Measurements from ENCODE around the gene CEP83. TPM values are rescaled to one million over a fixed set of nuclear protein-coding genes. Genes with fewer than 3 reads are reported as not detected.

CEP83 gene
- total RNA-seq, 2 experiments from 2014 or later, result 12.8 to 15.0 TPM

GRCh38 chr12:94308612-94309011 is 151.1 kb downstream of the CEP83 start:
- Mint-ChIP-seq H3K27ac (no peak overlapping the region), H3K4me3 (no peak overlapping the region), H3K4me1 (peaks cover 41% of the 10 kb centered on the region), H3K9me3 (no peaks in the 10 kb centered on the region), H3K27me3 (no peaks in the 10 kb centered on the region), H3K36me3 (ENCODE audit: low read depth) (peaks cover 65% of the 10 kb centered on the region)
- POLR2A ChIA-PET, result no interaction called here
- CTCF ChIA-PET, result no interaction called here
- no peak for DNase-seq

DNA sequence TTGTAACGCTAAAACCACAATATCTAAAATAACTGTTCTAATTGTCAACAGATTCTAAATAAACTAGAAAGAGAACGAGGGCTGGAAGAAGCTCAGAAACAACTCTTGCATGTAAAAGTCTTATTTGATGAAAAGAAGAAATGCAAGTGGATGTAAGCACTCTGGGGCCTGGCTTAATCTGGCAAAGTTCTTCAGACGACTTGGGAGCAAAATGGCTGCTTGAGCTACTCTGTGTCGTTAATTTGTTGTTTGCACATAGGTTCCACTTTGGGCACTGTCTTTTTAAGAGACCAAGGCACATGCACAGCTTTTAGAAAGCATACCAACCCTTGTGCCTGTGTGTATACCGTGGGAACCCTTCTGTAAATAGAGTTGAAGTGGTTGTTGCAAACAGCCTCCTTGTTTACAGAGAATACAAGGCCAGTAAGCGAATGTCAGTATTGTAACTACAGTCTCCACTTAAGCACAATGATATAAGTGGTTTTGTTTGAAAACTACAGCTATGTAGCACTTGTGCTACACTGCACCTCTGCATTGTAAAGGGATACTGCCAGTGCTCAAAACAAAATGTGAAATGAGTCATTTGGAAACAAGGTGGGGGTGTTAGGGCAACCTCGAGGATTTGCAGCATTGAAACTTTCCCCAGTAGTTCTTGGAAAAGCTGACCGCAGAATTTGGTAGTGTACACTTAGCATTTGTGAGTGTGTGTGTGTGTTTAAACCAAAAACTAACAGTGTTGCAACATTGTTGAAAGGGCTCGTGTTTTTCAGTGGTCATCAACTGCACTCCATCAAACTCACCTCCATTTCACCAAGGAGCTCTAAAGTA is 154.3 kb downstream of the CEP83 start:
- peak overlapping the region; percentile 12 for H3K4me3 Mint-ChIP-seq
- H3K9me3 Mint-ChIP-seq, result no peaks in the 10 kb centered on the region
- CTCF ChIA-PET, result interaction anchor here (0.7 to 1.7 kb wide), 3 partner anchors 156 to 314 kb away, joined by 3 to 6 read pairs (median 4); no protein-coding TSS in a partner anchor
- peaks cover 53% of the 10 kb centered on the region for H3K4me1 Mint-ChIP-seq
- peak; percentile 76 for DNase-seq
- POLR2A ChIA-PET, result interaction anchor here (0.6 to 3.2 kb wide), 22 partner anchors 9 to 1169 kb away, joined by 3 to 24 read pairs (median 3); partner anchors contain the start of genes METAP2 and PLXNC1
- no peaks in the 10 kb centered on the region for H3K27me3 Mint-ChIP-seq
- peaks cover 81% of the 10 kb centered on the region for H3K36me3 Mint-ChIP-seq (ENCODE audit: low read depth)
- H3K27ac Mint-ChIP-seq, result peak overlapping the region; percentile 73

DNA sequence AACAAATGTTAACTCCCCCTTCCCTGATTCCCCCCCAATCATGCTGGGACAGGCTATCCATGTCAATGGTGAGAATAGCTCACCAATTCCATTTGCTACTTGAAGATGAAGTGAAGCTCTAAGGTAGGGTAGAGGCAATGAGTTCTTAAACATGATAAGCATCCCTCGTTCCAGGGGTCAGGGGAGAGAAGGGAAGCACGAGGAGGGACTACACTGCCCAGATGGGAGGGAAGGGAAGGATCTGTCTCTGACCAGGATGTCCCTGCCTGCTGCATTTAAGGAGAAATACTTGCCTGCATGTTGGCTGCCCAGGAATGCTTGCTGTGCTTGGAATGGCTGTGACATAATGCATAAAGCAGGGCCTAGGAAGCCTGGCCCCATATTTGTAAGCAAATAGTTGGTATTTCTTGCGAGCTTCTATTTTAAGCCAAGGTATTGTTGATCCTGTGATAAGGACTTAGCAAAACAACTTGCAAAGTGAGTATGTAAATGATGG is 155.1 kb downstream of the CEP83 start:
- peaks cover 52% of the 10 kb centered on the region for H3K4me1 Mint-ChIP-seq
- H3K4me3 Mint-ChIP-seq, result peak overlapping the region; percentile 37
- peaks cover 85% of the 10 kb centered on the region for H3K36me3 Mint-ChIP-seq (ENCODE audit: low read depth)
- no peak for DNase-seq
- CTCF ChIA-PET, result interaction anchor here (1.2 to 1.7 kb wide), 2 partner anchors 155 to 202 kb away, joined by 4 to 6 read pairs; no protein-coding TSS in a partner anchor
- H3K27ac Mint-ChIP-seq, result peak overlapping the region; percentile 73
- no peaks in the 10 kb centered on the region for H3K9me3 Mint-ChIP-seq
- no peaks in the 10 kb centered on the region for H3K27me3 Mint-ChIP-seq
- POLR2A ChIA-PET, result interaction anchor here (0.7 to 3.2 kb wide), 15 partner anchors 14 to 1169 kb away, joined by 3 to 24 read pairs (median 3); partner anchors contain the start of genes METAP2 and PLXNC1

GRCh38 chr12:94304012-94304411 is 155.7 kb downstream of the CEP83 start:
- DNase-seq, result no peak
- Mint-ChIP-seq H3K4me3 (no peak overlapping the region), H3K27me3 (no peaks in the 10 kb centered on the region), H3K27ac (no peak overlapping the region), H3K4me1 (peaks cover 48% of the 10 kb centered on the region), H3K9me3 (no peaks in the 10 kb centered on the region), H3K36me3 (ENCODE audit: low read depth) (peaks cover 84% of the 10 kb centered on the region)
- POLR2A ChIA-PET, result interaction anchor here (0.7 to 3.2 kb wide), 5 partner anchors 21 to 155 kb away, joined by 3 to 24 read pairs (median 14); partner anchors contain the start of gene PLXNC1
- CTCF ChIA-PET, result interaction anchor here (0.6 to 0.8 kb wide), 3 partner anchors 51 to 137 kb away, joined by 3 to 4 read pairs (median 3); no protein-coding TSS in a partner anchor

DNA sequence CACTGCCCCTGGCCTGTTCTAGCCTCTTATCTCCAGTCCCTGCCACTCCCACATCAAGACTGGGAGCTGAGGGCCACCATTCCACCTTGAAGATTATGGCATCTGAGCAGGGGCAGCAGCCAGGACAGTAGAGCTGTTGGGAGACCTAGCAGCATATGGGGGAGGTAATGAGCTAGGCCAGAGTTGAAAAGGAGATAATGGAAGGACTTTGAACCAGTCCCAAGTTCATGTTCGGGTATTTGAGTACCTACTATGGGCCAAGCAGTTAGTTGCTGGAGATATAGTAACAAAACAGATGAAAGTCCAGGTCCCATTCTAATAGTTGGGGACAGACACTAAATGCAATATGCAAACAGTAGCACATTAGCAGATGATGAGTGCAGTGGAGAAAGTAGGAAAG is 159.8 kb downstream of the CEP83 start:
- Mint-ChIP-seq H3K9me3 (no peaks in the 10 kb centered on the region), H3K4me3 (no peak overlapping the region), H3K27me3 (no peaks in the 10 kb centered on the region), H3K4me1 (peaks cover 24% of the 10 kb centered on the region), H3K27ac (no peak overlapping the region), H3K36me3 (ENCODE audit: low read depth) (peaks cover 84% of the 10 kb centered on the region)
- no peak for DNase-seq
- ChIA-PET CTCF (no interaction called here), POLR2A (no interaction called here)

DNA sequence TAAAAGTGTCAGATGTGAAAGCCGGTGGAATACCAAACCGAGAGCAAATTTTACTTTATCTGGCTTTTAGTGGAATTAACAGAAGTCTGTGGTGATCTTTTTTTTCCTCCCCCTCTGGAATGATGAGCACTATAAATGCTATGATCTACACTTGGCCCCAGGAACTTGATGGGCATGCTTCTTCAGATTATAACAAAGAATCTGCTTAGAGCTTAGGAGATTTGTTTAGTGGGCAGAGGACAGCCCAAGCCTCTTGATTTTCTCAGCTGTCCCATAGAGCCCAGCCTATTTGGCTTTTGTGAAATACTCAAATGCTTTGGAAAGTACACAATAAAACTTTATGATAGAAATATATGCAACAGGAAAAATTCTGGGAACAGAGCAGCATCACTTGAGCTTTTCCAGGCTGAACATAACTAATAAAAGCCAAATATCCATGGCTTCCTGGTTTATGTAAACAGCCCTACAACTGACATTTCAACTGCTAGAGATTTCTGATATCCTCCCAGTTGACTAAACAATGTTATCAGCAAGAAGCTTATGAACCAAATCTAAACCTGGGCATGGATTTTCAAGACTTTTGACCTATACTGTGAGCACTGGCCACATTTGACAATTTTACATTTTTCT is 161.7 kb downstream of the CEP83 start:
- POLR2A ChIA-PET, result no interaction called here

GRCh38 chr12:94297096-94297699 is 162.5 kb downstream of the CEP83 start:
- Mint-ChIP-seq H3K27ac (no peak overlapping the region), H3K27me3 (no peaks in the 10 kb centered on the region), H3K36me3 (ENCODE audit: low read depth) (peaks cover 70% of the 10 kb centered on the region), H3K4me3 (no peak overlapping the region), H3K4me1 (peaks cover 4% of the 10 kb centered on the region), H3K9me3 (no peaks in the 10 kb centered on the region)
- DNase-seq, result no peak
- ChIA-PET POLR2A (interaction anchor here (1.4 kb wide), 1 partner anchor 17 kb away, joined by 3 read pairs; no protein-coding TSS in a partner anchor), CTCF (no interaction called here)

More for the DNA sequence above, 161.7 kb downstream of the CEP83 start:
- Mint-ChIP-seq H3K4me1 (peaks cover 6% of the 10 kb centered on the region), H3K27me3 (no peaks in the 10 kb centered on the region), H3K27ac (no peak overlapping the region), H3K9me3 (no peaks in the 10 kb centered on the region), H3K36me3 (ENCODE audit: low read depth) (peaks cover 76% of the 10 kb centered on the region), H3K4me3 (no peak overlapping the region)
- CTCF ChIA-PET, result no interaction called here
- DNase-seq, result no peak

DNA sequence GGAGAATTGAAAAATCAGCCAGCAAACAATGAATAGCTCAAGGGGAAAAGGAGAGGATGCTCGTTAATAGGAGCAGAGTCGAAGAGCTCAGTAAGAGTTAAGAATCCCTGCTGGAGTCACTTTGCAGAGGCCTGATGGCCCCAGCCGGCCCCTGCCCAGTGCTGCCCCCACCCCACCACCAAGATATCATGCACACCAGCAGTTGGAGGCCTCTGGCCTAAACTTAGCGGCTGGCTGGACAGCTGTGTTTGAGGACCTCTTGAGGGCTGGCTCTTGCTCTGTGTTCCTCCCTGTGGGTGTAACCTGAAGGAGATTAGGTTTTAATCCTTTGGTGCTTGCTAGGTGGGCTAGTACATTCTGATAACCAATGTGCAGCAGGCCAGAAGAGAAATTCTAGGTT is 169.3 kb downstream of the CEP83 start:
- H3K9me3 Mint-ChIP-seq, result no peaks in the 10 kb centered on the region
- H3K4me3 Mint-ChIP-seq, result no peak overlapping the region
- H3K27me3 Mint-ChIP-seq, result no peaks in the 10 kb centered on the region
- ChIA-PET POLR2A (interaction anchor here (0.6 to 0.8 kb wide), 2 partner anchors 15 to 81 kb away, joined by 3 read pairs; no protein-coding TSS in a partner anchor), CTCF (no interaction called here)
- DNase-seq, result no peak
- no peak overlapping the region for H3K27ac Mint-ChIP-seq
- no peaks in the 10 kb centered on the region for H3K4me1 Mint-ChIP-seq
- H3K36me3 Mint-ChIP-seq (ENCODE audit: low read depth), result peaks cover 34% of the 10 kb centered on the region

GRCh38 chr12:94289461-94290312 is 170.0 kb downstream of the CEP83 start:
- no peaks in the 10 kb centered on the region for H3K9me3 Mint-ChIP-seq
- peaks cover 32% of the 10 kb centered on the region for H3K36me3 Mint-ChIP-seq (ENCODE audit: low read depth)
- H3K4me1 Mint-ChIP-seq, result no peaks in the 10 kb centered on the region
- CTCF ChIA-PET, result no interaction called here
- POLR2A ChIA-PET, result interaction anchor here (0.6 to 1.8 kb wide), 4 partner anchors 10 to 82 kb away, joined by 3 to 5 read pairs (median 4); no protein-coding TSS in a partner anchor
- no peak for DNase-seq
- no peaks in the 10 kb centered on the region for H3K27me3 Mint-ChIP-seq
- H3K4me3 Mint-ChIP-seq, result no peak overlapping the region
- no peak overlapping the region for H3K27ac Mint-ChIP-seq

DNA sequence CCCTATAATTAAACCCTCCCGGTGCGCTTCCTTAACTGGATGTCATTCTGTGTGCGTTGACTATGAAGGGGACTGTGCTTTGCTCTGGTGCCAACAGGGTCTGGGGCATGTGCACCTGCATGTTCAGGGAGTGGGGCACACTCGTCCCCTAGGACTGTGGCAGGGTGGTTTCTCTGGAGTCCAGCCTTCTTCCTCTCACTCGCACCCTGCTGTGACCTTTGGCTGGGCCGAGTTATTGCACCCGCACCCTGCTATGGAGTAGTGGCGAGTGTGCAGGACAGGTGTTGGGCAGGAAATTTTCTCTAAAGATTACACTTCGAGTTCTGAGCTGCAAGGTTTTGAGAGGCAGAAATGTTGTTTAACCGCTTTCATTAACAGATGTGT is 172.4 kb downstream of the CEP83 start:
- H3K9me3 Mint-ChIP-seq, result no peaks in the 10 kb centered on the region
- POLR2A ChIA-PET, result interaction anchor here (1.0 kb wide), 1 partner anchor 18 kb away, joined by 3 read pairs; no protein-coding TSS in a partner anchor

GRCh38 chr12:94286583-94287244 is 173.0 kb downstream of the CEP83 start:
- Mint-ChIP-seq H3K36me3 (ENCODE audit: low read depth) (peaks cover 43% of the 10 kb centered on the region), H3K4me1 (peaks cover 23% of the 10 kb centered on the region), H3K27me3 (no peaks in the 10 kb centered on the region), H3K27ac (no peak overlapping the region), H3K9me3 (no peaks in the 10 kb centered on the region), H3K4me3 (no peak overlapping the region)
- ChIA-PET CTCF (no interaction called here), POLR2A (interaction anchor here (1.0 kb wide), 1 partner anchor 19 kb away, joined by 3 read pairs; no protein-coding TSS in a partner anchor)
- no peak for DNase-seq

More for the DNA sequence above, 172.4 kb downstream of the CEP83 start:
- peaks cover 18% of the 10 kb centered on the region for H3K4me1 Mint-ChIP-seq
- H3K4me3 Mint-ChIP-seq, result no peak overlapping the region
- peaks cover 43% of the 10 kb centered on the region for H3K36me3 Mint-ChIP-seq (ENCODE audit: low read depth)
- no peak for DNase-seq
- CTCF ChIA-PET, result no interaction called here
- H3K27ac Mint-ChIP-seq, result no peak overlapping the region
- H3K27me3 Mint-ChIP-seq, result no peaks in the 10 kb centered on the region
